Neural progenitor cell (in vitro differentiated cells): ENCODE results near the gene ABCG2. TPM values are rescaled to one million over a fixed set of nuclear protein-coding genes. Genes with fewer than 3 reads are reported as not detected.

ENCODE experiments used
- DNase-seq: peaks from one replicate; pipeline ENCODE4 v3.0.0-alpha.2; 2016; ENCODE audit warnings: low spot score
- H2AFZ ChIP-seq: fragments of 200-600 bp; sonication (generic); replicated peaks from 2 replicates; pipeline ENCODE4 v1.6.1; 2016; ENCODE audit warnings: antibody characterized with exemption
- H3F3A ChIP-seq: fragments of 200-600 bp; sonication (generic); 2 replicates; pipeline ENCODE4 v1.6.1; 2016; ENCODE audit warnings: antibody characterized with exemption, low read depth
- H3K27ac ChIP-seq: fragments of 200-600 bp; sonication (generic); 2 replicates; pipeline ENCODE4 v1.5.1; 2016; ENCODE audit warnings: mild to moderate bottlenecking
- H3K27me3 ChIP-seq: fragments of 200-600 bp; sonication (generic); 2 replicates; pipeline ENCODE4 v1.6.1; 2016; ENCODE audit warnings: mild to moderate bottlenecking, moderate library complexity
- H3K36me3 ChIP-seq: fragments of 200-600 bp; sonication (generic); 2 replicates; pipeline ENCODE4 v1.5.1; 2016
- H3K4me1 ChIP-seq: fragments of 200-600 bp; sonication (generic); 2 replicates; pipeline ENCODE4 v1.6.1; 2016; ENCODE audit warnings: mixed run types
- H3K4me2 ChIP-seq: fragments of 200-600 bp; sonication (generic); 2 replicates; pipeline ENCODE4 v1.6.1; 2016
- H3K4me3 ChIP-seq: fragments of 200-600 bp; sonication (generic); 2 replicates; pipeline ENCODE4 v1.5.1; 2016
- H3K79me2 ChIP-seq: fragments of 200-600 bp; sonication (generic); 2 replicates; pipeline ENCODE4 v1.6.1; 2016; ENCODE audit warnings: low read depth
- H3K9ac ChIP-seq: fragments of 200-600 bp; sonication (generic); 2 replicates; pipeline ENCODE4 v1.6.1; 2016
- H3K9me3 ChIP-seq: fragments of 200-600 bp; sonication (generic); 2 replicates; pipeline ENCODE4 v1.5.1; 2016; ENCODE audit warnings: low read depth
- H4K20me1 ChIP-seq: fragments of 200-600 bp; sonication (generic); 2 replicates; pipeline ENCODE4 v1.6.1; 2016; ENCODE audit warnings: low read depth
- H3K27ac Mint-ChIP-seq: 3 replicates; pipeline ENCODE4 v1.8.0; 2021; ENCODE audit warnings: mixed read lengths
- H3K27me3 Mint-ChIP-seq: 2 replicates; pipeline ENCODE4 v1.8.0; 2022; ENCODE audit warnings: low read depth, mild to moderate bottlenecking, inconsistent platforms, moderate library complexity, mixed read lengths; ENCODE audit not compliant: insufficient read depth
- H3K36me3 Mint-ChIP-seq: 3 replicates; pipeline ENCODE4 v1.8.0; 2021; ENCODE audit warnings: mixed read lengths
- H3K4me1 Mint-ChIP-seq: 3 replicates; pipeline ENCODE4 v1.8.0; 2021; ENCODE audit warnings: mixed read lengths
- H3K4me3 Mint-ChIP-seq: 3 replicates; pipeline ENCODE4 v1.8.0; 2021; ENCODE audit warnings: mild to moderate bottlenecking, moderate library complexity, mixed read lengths
- H3K9me3 Mint-ChIP-seq: 3 replicates; pipeline ENCODE4 v1.8.0; 2020; ENCODE audit warnings: mixed read lengths
- CTCF ChIP-seq: fragments of 200-600 bp; sonication (generic); IDR thresholded peaks from 2 replicates; pipeline ENCODE4 v1.5.1; 2017; ENCODE audit warnings: antibody characterized with exemption, mild to moderate bottlenecking
- EZH2 ChIP-seq: fragments of 200-600 bp; sonication (generic); IDR thresholded peaks from 2 replicates; pipeline ENCODE4 v1.6.1; 2017; ENCODE audit warnings: antibody characterized with exemption, mild to moderate bottlenecking, moderate library complexity
- EZH2phosphoT487 ChIP-seq: fragments of 200-600 bp; sonication (generic); IDR thresholded peaks from 2 replicates; pipeline ENCODE4 v1.6.1; 2017; ENCODE audit warnings: antibody characterized with exemption
- total RNA-seq: library from RNA; depleted of rRNA; stranded (reverse); fragments of >200 nt; gene quantifications from 2 replicates; pipeline ENCODE4 v1.2.3, GENCODE V29; 2015; ENCODE audit warnings: low replicate concordance

ABCG2 gene
- total RNA-seq, 1 donor from 2014 or later: 2.4 TPM

GRCh38 chr4:88136249-88136648, 22.2 kb downstream of the ABCG2 start:
- H3K4me3 Mint-ChIP-seq: no peak overlapping the region
- no peaks in the 10 kb centered on the region for H3K79me2 ChIP-seq
- H3K36me3 Mint-ChIP-seq: no peaks in the 10 kb centered on the region
- no peak overlapping the region for H3K27ac ChIP-seq
- H3K36me3 ChIP-seq: no peaks in the 10 kb centered on the region
- peaks cover 2% of the 10 kb centered on the region for H3K27me3 Mint-ChIP-seq
- H3K9me3 Mint-ChIP-seq: no peaks in the 10 kb centered on the region
- no peak for DNase-seq
- H3K4me3 ChIP-seq: no peak overlapping the region
- no peaks in the 10 kb centered on the region for H4K20me1 ChIP-seq
- H2AFZ ChIP-seq: no peak overlapping the region
- no peaks in the 10 kb centered on the region for H3K9me3 ChIP-seq
- peaks cover 3% of the 10 kb centered on the region for H3F3A ChIP-seq
- no peak overlapping the region for H3K4me2 ChIP-seq
- no peaks in the 10 kb centered on the region for H3K4me1 ChIP-seq
- no peak overlapping the region for H3K27ac Mint-ChIP-seq
- no peaks in the 10 kb centered on the region for H3K27me3 ChIP-seq
- H3K9ac ChIP-seq: no peak overlapping the region
- TF ChIP-seq CTCF: no peak
- TF ChIP-seq EZH2: no peak
- TF ChIP-seq EZH2phosphoT487: no peak
- no peaks in the 10 kb centered on the region for H3K4me1 Mint-ChIP-seq

- H2AFZ ChIP-seq: no peak overlapping the region
- H3K4me1 Mint-ChIP-seq: no peaks in the 10 kb centered on the region
Measured at GRCh38 chr4:88135356-88135663, 23.1 kb downstream of the ABCG2 start.

GRCh38 chr4:88134536-88135355, 23.7 kb downstream of the ABCG2 start:
- H3K27me3 Mint-ChIP-seq: peaks cover 2% of the 10 kb centered on the region
- H3K9me3 Mint-ChIP-seq: peaks cover under 1% of the 10 kb centered on the region
- H3K27ac ChIP-seq: no peak overlapping the region
- H3K36me3 Mint-ChIP-seq: no peaks in the 10 kb centered on the region
- no peaks in the 10 kb centered on the region for H3K4me1 Mint-ChIP-seq
- no peaks in the 10 kb centered on the region for H3K9me3 ChIP-seq
- H3K4me1 ChIP-seq: no peaks in the 10 kb centered on the region
- H3K4me2 ChIP-seq: no peak overlapping the region
- no peaks in the 10 kb centered on the region for H3K36me3 ChIP-seq
- H3K9ac ChIP-seq: no peak overlapping the region
- no peaks in the 10 kb centered on the region for H4K20me1 ChIP-seq
- H3K4me3 Mint-ChIP-seq: no peak overlapping the region
- H3K27me3 ChIP-seq: no peaks in the 10 kb centered on the region
- H3K4me3 ChIP-seq: no peak overlapping the region
- no peak for TF ChIP-seq EZH2
- TF ChIP-seq CTCF: no peak
- no peak overlapping the region for H2AFZ ChIP-seq
- no peaks in the 10 kb centered on the region for H3F3A ChIP-seq
- no peaks in the 10 kb centered on the region for H3K79me2 ChIP-seq
- DNase-seq: no peak
- H3K27ac Mint-ChIP-seq: no peak overlapping the region

More at GRCh38 chr4:88135356-88135663, 23.1 kb downstream of the ABCG2 start:
- Mint-ChIP-seq H3K27ac (no peak overlapping the region), H3K9me3 (no peaks in the 10 kb centered on the region), H3K4me3 (no peak overlapping the region), H3K27me3 (peaks cover 2% of the 10 kb centered on the region), H3K36me3 (no peaks in the 10 kb centered on the region)
- no peak for TF ChIP-seq EZH2
- no peak for TF ChIP-seq CTCF
- no peak for TF ChIP-seq EZH2phosphoT487
- no peaks in the 10 kb centered on the region for H3K27me3 ChIP-seq
- H3K27ac ChIP-seq: no peak overlapping the region
- no peak overlapping the region for H3K9ac ChIP-seq
- no peak for DNase-seq
- H3K79me2 ChIP-seq: no peaks in the 10 kb centered on the region
- no peaks in the 10 kb centered on the region for H3F3A ChIP-seq
- no peaks in the 10 kb centered on the region for H3K36me3 ChIP-seq
- no peak overlapping the region for H3K4me2 ChIP-seq
- H4K20me1 ChIP-seq: no peaks in the 10 kb centered on the region
- no peaks in the 10 kb centered on the region for H3K9me3 ChIP-seq
- H3K4me1 ChIP-seq: no peaks in the 10 kb centered on the region
- H3K4me3 ChIP-seq: no peak overlapping the region
